ENCODE data around the gene ABI1.
"Not testable (repeated sequence)": the region's sequence is repeated elsewhere in the genome, so short reads cannot be mapped to it uniquely, and the experiment has no call there.

The ABI1 gene

DNA sequence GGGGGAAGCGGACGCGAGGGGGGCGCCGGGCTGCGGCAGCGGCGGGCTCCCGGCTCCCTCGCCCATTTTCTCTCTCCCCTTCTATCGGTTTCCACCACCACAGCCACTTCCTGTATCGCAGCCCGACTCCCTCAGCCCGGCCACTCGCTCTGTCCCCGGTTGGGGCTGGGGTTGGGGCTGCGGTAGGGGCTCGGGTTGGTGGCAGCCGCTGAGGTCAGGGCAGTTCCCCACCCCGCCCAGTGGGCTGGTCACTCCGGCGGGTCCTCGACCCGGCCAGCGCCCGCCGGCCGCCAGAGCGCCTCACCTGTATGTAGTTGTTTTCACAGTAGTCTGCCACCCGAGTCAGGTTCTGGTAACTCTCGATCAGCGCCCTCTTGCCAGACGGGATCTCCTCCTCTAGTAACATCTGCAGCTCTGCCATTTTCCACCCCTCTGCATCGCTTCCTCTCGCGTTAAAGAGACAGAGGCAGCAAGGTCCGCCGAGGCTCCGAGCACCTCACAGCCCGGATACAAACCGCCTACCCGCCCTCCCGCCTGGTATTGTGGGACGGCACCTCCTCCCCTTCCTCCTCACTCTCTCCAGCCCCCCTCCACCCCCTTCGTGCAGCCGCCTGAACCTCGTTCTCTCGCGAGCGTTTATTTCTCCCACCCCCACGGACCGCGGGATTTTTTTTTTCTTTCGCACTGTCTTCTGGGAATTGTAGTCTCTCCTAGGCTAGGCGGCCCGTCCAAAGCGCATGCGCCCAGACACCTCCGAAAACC is at the start of gene ABI1:
ABI1 (minus strand) TSS at position 516 of the 762 bp plus-strand sequence; CDS start at position 421, 95 bp downstream.
- TF ChIP-seq, protein P1, sequence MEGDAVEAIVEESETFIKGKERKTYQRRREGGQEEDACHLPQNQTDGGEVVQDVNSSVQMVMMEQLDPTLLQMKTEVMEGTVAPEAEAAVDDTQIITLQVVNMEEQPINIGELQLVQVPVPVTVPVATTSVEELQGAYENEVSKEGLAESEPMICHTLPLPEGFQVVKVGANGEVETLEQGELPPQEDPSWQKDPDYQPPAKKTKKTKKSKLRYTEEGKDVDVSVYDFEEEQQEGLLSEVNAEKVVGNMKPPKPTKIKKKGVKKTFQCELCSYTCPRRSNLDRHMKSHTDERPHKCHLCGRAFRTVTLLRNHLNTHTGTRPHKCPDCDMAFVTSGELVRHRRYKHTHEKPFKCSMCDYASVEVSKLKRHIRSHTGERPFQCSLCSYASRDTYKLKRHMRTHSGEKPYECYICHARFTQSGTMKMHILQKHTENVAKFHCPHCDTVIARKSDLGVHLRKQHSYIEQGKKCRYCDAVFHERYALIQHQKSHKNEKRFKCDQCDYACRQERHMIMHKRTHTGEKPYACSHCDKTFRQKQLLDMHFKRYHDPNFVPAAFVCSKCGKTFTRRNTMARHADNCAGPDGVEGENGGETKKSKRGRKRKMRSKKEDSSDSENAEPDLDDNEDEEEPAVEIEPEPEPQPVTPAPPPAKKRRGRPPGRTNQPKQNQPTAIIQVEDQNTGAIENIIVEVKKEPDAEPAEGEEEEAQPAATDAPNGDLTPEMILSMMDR (IDR thresholded peaks at IDR 0.05; ENCODE audit: insufficient read depth, missing control alignments), result no peak
- FAIRE-seq (no peak), DNase-seq (ENCODE audit: insufficient read length, low spot score) (peak; percentile 27)

DNA sequence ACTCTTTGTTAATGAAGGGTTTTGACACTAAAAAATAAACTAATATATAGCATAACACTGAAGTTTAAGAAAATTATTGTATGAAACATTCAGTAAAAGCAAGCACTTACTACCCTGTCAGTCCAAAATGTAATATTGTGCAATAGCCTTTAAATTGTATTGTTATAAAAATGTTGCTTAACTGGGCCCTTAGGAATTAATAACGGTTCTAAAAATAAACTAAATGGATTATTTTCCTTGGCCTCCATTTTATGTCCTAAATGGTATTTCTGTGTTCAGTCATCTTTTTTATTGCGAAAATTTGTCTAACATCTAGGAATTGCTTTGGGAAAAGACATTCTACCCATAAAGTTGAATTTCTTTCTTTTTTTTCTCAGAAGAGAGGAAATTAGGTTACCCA is 49.0 kb upstream of the ABI1 start:
- DNase-seq (ENCODE audit: insufficient read length, low spot score), result no peak
- no peak for FAIRE-seq

DNA sequence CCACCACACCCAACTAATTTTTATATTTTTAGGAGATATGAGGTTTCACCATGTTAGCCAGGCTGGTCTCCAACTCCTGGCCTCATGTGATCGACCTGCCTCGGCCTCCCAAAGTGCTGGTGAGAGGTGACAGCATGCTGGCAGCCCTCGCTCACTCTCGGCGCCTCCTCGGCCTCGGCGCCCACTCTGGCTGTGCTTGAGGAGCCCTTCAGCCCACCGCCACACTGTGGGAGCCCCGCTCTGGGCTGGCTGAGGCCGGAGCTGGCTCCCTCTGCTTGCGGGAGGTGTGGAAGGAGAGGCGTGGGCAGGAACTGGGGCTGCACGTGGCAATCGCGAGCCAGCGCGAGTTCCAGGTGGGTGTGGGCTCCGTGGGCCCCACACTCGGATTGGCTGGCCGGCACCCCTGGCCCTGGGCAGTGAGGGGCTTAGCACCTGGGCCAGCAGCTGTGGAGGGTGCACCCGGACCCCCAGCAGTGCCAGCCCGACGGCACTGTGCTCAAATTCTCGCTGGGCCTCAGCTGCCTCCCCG is 44.6 kb upstream of the ABI1 start:
- FAIRE-seq; DNase-seq (ENCODE audit: insufficient read length, low spot score): not testable (repeated sequence)

More for the DNA sequence above, 49.0 kb upstream of the ABI1 start:
- TF ChIP-seq, protein P1 (IDR thresholded peaks at IDR 0.05; ENCODE audit: insufficient read depth, missing control alignments), result no peak

DNA sequence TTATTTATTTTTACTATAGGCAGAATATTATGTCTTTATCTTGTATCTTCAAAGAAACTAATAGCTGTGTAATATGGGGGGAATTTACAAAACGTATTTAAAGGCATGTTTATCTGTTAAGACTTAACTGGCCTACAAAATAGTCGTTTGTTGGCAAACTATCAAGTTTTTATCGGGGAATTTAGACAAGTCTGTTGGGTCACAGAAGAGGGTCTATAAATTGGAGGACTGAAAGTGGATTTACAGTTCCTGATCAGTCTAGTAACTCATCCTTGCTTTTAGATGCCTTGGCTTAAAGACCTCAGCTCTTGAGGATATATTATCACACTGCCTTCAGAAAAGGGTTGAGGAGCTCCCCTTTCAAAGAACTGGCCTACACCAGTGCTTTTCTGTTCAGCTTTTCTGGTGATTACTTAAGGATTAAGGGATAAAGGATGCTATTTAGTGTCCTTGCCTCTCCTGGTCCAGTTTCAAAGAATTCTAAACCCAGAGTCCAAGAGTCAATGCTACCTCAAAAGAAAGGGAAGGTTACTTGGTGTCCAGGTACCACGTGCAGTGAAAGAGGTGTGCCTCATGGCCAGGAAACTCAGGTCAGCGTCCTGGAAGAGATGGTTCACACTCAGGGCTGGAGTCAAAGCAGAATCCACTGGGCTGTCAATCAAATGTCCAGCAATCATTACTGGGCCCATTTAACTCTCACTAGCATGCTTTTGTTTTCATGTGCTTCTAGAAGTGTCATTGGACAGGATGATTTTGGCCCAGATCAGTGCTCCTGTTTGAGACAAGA is 42.9 kb upstream of the ABI1 start:
- TF ChIP-seq, protein P1 (IDR thresholded peaks at IDR 0.05; ENCODE audit: insufficient read depth, missing control alignments), result no peak
- DNase-seq (ENCODE audit: insufficient read length, low spot score) (no peak), FAIRE-seq (peak; percentile 61)

DNA sequence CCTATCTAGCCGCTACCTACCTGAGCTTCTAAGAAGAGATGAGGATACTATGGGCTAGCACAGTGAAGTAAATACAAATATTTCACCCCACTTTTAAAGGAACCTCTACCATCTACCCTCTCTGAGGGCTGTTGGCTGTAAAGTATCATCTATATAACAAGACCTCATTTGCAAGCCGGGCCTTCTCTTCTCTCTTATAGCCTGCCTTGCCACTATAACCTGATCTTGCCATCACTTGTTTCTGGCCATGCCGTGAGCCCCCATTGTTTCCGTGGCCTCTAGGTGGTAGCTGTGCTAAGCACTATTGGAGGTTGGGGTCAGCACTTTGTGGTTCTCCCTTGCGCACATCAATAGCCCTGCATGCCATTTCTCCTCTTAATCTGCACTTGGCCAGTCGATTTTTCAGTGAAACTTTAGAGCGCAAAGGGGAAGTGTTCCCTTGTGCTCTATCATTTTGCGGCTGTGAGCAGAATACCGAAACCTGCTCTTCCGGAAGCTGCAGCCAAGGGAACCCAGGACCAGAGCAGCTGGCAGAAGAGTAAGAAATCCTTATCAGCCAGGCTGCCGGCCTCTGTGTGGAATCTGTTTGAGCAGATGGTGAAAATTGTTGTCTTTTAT is 31.7 kb upstream of the ABI1 start:
- not testable (repeated sequence) for FAIRE-seq; DNase-seq (ENCODE audit: insufficient read length, low spot score)

DNA sequence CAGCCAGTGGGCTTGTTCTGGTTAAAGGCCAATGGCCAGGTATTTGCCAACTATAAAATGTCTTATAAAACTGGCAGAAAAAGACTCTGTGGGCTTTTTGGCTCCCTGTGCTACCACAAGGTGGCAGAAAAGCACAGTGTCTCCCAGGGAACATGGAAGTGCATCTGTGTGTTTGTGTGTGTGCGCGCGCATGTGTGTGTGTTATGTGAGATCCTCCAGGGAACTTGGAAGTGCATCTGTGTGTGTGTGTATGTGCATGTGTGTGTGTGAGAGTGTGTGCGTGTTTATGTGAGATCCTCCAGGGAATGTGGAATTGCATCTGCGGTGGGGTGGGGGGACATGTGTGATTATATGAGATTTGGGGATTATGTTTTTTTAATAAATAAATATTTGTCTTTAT is 30.2 kb upstream of the ABI1 start:
- FAIRE-seq (no peak), DNase-seq (ENCODE audit: insufficient read length, low spot score) (no peak)
- TF ChIP-seq, protein P1 (IDR thresholded peaks at IDR 0.05; ENCODE audit: insufficient read depth, missing control alignments), result peak; percentile 73

DNA sequence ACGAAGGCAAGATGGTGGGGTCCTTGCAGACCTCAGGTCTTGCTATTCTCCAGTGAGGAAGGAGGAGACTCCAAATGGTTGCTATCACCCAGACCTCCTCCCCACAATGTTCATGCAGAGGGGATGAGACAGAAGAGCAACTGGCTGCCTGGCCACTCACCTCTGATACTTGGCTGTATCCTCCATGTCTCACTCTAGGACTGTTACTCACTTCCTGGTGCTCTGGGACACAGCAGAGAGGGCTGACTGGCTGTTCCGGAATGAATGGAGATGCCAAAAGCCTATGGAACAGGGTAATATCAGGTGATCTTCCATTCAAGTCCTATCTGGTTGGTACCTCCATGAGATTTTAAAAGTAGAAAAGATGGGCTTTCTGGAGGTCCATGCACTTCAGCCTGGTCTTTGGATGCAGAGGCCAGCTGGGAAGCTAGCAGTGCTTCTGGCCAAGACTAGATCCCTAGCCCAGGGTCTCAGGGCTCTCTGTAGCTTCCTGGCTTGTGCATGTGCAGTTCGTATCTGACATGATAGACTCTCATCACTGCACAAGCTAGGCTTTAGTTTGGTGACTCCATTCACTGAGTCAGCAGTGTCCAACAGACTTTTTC is 27.0 kb upstream of the ABI1 start:
- no peak for DNase-seq (ENCODE audit: insufficient read length, low spot score)
- TF ChIP-seq, protein P1 (IDR thresholded peaks at IDR 0.05; ENCODE audit: insufficient read depth, missing control alignments), result no peak
- no peak for FAIRE-seq

Data from D721Med (cell line).